ENCODE data around the gene GSTT2.
"Not testable (repeated sequence)": the region's sequence is repeated elsewhere in the genome, so short reads cannot be mapped to it uniquely, and the experiment has no call there.

Gene GSTT2

DNA sequence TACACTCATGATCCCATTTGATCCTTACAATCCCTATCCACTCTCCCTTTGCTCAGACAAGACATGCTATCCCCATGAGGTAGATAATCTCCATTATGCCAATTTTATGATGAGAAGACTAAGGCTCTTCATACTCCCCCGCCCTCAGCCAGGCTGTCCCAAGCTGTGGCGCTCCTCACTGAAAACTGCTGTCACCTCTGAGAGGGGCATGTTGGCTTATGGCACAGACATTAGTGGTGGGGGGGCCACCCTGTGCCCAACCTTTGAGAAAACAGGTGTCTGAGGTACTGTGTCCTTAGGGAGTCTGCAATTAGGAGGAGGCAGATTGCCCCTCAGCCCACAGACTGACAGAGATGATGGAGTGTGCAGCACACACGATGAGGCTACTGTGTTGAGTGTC lies 10.9 kb upstream of the GSTT2 start:
- Histone ChIP-seq H3K36me3 (ENCODE audit: insufficient read depth, low read length) (peaks cover 32% of the 10 kb centered on the region), H3K9ac (ENCODE audit: low read length) (no peak overlapping the region), H3K4me1 (ENCODE audit: insufficient read depth, low read length, severe bottlenecking) (no peaks in the 10 kb centered on the region), H3K27ac (ENCODE audit: low read depth, low read length, poor library complexity, severe bottlenecking) (no peak overlapping the region), H3K9me2 (ENCODE audit: low read depth, low read length) (no peaks in the 10 kb centered on the region), H3K27me3 (ENCODE audit: insufficient read depth, low read length) (no peaks in the 10 kb centered on the region), H3K4me2 (ENCODE audit: low read length) (no peak overlapping the region), H3K4me3 (ENCODE audit: low read depth, low read length, poor library complexity, severe bottlenecking) (no peak overlapping the region), H3F3A (ENCODE audit: insufficient read depth, low read length) (no peaks in the 10 kb centered on the region), H3K9me3 (ENCODE audit: low read length) (no peaks in the 10 kb centered on the region), H4K20me1 (ENCODE audit: insufficient read depth, low read length) (no peaks in the 10 kb centered on the region), H3K79me2 (ENCODE audit: insufficient read depth, low read length) (no peaks in the 10 kb centered on the region), H2AFZ (ENCODE audit: low read length) (no peak overlapping the region)
- TF ChIP-seq, protein P1, sequence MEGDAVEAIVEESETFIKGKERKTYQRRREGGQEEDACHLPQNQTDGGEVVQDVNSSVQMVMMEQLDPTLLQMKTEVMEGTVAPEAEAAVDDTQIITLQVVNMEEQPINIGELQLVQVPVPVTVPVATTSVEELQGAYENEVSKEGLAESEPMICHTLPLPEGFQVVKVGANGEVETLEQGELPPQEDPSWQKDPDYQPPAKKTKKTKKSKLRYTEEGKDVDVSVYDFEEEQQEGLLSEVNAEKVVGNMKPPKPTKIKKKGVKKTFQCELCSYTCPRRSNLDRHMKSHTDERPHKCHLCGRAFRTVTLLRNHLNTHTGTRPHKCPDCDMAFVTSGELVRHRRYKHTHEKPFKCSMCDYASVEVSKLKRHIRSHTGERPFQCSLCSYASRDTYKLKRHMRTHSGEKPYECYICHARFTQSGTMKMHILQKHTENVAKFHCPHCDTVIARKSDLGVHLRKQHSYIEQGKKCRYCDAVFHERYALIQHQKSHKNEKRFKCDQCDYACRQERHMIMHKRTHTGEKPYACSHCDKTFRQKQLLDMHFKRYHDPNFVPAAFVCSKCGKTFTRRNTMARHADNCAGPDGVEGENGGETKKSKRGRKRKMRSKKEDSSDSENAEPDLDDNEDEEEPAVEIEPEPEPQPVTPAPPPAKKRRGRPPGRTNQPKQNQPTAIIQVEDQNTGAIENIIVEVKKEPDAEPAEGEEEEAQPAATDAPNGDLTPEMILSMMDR (IDR thresholded peaks at IDR 0.05; ENCODE audit: low read length): no peak
- TF ChIP-seq EZH2 (IDR thresholded peaks at IDR 0.05; ENCODE audit: borderline replicate concordance, low read length): no peak

DNA sequence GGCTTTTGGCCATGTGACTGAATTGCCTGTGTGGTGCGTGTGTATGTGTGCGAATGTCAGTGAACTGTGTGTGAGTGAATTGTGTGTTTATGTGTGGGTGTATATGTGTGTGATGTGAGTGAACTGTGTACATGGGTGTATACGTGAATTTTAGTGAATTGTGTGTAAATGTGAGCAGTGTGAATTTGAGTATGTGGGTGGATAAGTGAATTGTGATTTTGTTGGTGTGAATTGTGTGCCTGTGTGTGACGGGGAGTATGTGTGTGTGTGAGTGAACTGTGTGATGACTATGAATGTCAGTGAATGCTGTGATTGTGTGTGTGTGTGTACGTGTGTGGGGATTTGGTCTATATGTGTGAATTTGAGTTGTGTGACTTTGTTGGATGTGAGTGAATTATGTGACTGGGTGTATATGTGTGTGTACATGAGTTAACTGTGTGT lies 9.7 kb upstream of the GSTT2 start:
- Histone ChIP-seq H2AFZ (ENCODE audit: low read length) (no peak overlapping the region), H4K20me1 (ENCODE audit: insufficient read depth, low read length) (no peaks in the 10 kb centered on the region), H3K27ac (ENCODE audit: low read depth, low read length, poor library complexity, severe bottlenecking) (no peak overlapping the region), H3K27me3 (ENCODE audit: insufficient read depth, low read length) (no peaks in the 10 kb centered on the region), H3K36me3 (ENCODE audit: insufficient read depth, low read length) (peaks cover 32% of the 10 kb centered on the region), H3F3A (ENCODE audit: insufficient read depth, low read length) (no peaks in the 10 kb centered on the region), H3K4me3 (ENCODE audit: low read depth, low read length, poor library complexity, severe bottlenecking) (no peak overlapping the region), H3K9ac (ENCODE audit: low read length) (no peak overlapping the region), H3K9me3 (ENCODE audit: low read length) (no peaks in the 10 kb centered on the region), H3K9me2 (ENCODE audit: low read depth, low read length) (no peaks in the 10 kb centered on the region), H3K4me1 (ENCODE audit: insufficient read depth, low read length, severe bottlenecking) (no peaks in the 10 kb centered on the region), H3K4me2 (ENCODE audit: low read length) (no peak overlapping the region), H3K79me2 (ENCODE audit: insufficient read depth, low read length) (no peaks in the 10 kb centered on the region)
- TF ChIP-seq, protein P1 (IDR thresholded peaks at IDR 0.05; ENCODE audit: low read length): no peak

DNA sequence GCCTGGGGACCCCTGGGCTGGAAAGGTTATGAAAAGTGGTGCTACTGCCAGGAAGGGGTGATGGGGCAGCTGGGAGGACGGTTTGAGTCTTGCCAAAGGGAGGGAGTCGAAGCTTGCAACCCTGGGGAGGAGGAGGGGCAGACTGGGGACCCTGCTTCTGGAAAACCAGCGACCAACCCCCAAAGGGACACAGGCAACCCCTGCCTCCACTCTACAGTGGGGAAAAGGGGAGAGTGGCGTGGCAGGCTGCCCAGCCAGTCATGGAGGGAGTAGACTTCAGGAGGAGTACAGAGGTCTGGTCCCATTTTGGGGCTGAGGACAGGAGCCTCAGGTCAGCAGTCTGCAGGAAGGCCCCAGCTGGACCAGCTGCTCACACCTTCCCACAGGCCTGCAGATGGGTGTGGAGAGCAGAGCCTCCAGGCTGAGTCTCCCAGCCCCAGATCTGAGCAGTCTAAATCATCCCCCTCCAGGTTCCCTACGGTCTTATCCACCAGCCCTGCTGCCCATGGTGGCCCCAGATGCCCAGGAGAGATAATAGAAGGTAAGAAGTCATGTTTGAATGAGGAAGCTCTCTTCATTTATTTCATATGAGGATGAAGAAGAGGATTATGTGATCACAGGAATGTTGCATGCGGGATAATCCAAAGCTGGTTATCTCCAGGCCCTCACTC lies 9.0 kb upstream of the GSTT2 start:
- Histone ChIP-seq H3K36me3 (ENCODE audit: insufficient read depth, low read length) (peaks cover 32% of the 10 kb centered on the region), H3K79me2 (ENCODE audit: insufficient read depth, low read length) (no peaks in the 10 kb centered on the region), H3F3A (ENCODE audit: insufficient read depth, low read length) (no peaks in the 10 kb centered on the region), H3K27ac (ENCODE audit: low read depth, low read length, poor library complexity, severe bottlenecking) (no peak overlapping the region), H2AFZ (ENCODE audit: low read length) (no peak overlapping the region), H3K4me3 (ENCODE audit: low read depth, low read length, poor library complexity, severe bottlenecking) (no peak overlapping the region), H3K9ac (ENCODE audit: low read length) (no peak overlapping the region), H3K9me2 (ENCODE audit: low read depth, low read length) (no peaks in the 10 kb centered on the region), H3K4me2 (ENCODE audit: low read length) (no peak overlapping the region), H3K27me3 (ENCODE audit: insufficient read depth, low read length) (no peaks in the 10 kb centered on the region), H4K20me1 (ENCODE audit: insufficient read depth, low read length) (no peaks in the 10 kb centered on the region), H3K9me3 (ENCODE audit: low read length) (no peaks in the 10 kb centered on the region), H3K4me1 (ENCODE audit: insufficient read depth, low read length, severe bottlenecking) (no peaks in the 10 kb centered on the region)
- TF ChIP-seq EZH2 (IDR thresholded peaks at IDR 0.05; ENCODE audit: borderline replicate concordance, low read length): no peak
- TF ChIP-seq, protein P1 (IDR thresholded peaks at IDR 0.05; ENCODE audit: low read length): no peak

DNA sequence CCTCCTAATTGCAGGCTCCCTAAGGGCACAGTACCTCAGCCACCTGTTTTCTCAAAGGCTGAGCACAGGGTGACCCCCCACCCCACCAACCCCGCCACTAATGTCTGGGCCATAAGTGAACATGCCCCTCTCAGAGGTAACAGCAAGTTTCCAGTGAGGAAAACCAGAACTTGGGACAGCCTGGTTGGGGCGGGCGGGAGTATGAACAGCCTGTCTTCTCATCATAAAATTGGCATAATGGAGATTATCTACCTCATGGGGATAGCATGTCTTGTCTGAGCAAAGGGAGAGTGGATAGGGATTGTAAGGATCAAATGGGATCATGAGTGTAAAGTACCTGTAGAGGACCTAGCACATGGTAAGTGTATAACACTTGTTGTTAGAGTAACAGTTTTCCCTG lies 8.0 kb upstream of the GSTT2 start:
- H3K4me3 ChIP-seq (ENCODE audit: low read depth, low read length, poor library complexity, severe bottlenecking); H2AFZ ChIP-seq (ENCODE audit: low read length); H3K9me2 ChIP-seq (ENCODE audit: low read depth, low read length); H4K20me1 ChIP-seq (ENCODE audit: insufficient read depth, low read length); H3F3A ChIP-seq (ENCODE audit: insufficient read depth, low read length); H3K4me1 ChIP-seq (ENCODE audit: insufficient read depth, low read length, severe bottlenecking); H3K27ac ChIP-seq (ENCODE audit: low read depth, low read length, poor library complexity, severe bottlenecking); H3K9me3 ChIP-seq (ENCODE audit: low read length); H3K27me3 ChIP-seq (ENCODE audit: insufficient read depth, low read length); H3K79me2 ChIP-seq (ENCODE audit: insufficient read depth, low read length); H3K9ac ChIP-seq (ENCODE audit: low read length); H3K4me2 ChIP-seq (ENCODE audit: low read length): not testable (repeated sequence)
- peaks cover 32% of the 10 kb centered on the region for H3K36me3 ChIP-seq (ENCODE audit: insufficient read depth, low read length)

DNA sequence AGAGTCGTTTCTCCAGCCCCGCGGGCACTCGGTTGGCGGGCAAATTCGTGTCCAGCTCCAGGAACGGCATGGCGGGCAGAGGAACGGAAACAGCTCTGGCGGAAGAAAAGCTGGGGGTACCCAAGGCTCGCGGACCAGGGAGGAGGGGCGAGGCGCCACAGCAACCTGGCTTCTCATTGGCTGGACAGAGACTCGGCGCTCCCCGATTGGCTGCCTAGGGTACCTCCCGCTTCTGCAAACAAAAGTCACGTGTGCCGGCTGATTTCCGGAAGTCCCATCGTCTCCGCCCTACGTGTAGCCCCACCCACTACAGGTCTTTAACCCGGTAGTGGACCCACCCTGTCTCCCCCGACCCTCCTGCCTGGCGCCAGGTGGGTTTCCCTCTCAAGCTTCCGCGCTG lies 5.6 kb upstream of the GSTT2 start, which contains the start of gene DDT:
Gene DDT (minus strand): TSS at position 97 of the 400 bp plus-strand sequence. CDS start 27 bp downstream, at position 70.
- H3K4me1 ChIP-seq (ENCODE audit: insufficient read depth, low read length, severe bottlenecking); H3K79me2 ChIP-seq (ENCODE audit: insufficient read depth, low read length); H3K9me3 ChIP-seq (ENCODE audit: low read length); H3K4me3 ChIP-seq (ENCODE audit: low read depth, low read length, poor library complexity, severe bottlenecking); H3K9me2 ChIP-seq (ENCODE audit: low read depth, low read length); H2AFZ ChIP-seq (ENCODE audit: low read length); H4K20me1 ChIP-seq (ENCODE audit: insufficient read depth, low read length); H3K4me2 ChIP-seq (ENCODE audit: low read length); H3K9ac ChIP-seq (ENCODE audit: low read length); H3K27me3 ChIP-seq (ENCODE audit: insufficient read depth, low read length); H3F3A ChIP-seq (ENCODE audit: insufficient read depth, low read length); H3K27ac ChIP-seq (ENCODE audit: low read depth, low read length, poor library complexity, severe bottlenecking): not testable (repeated sequence)
- peaks cover 27% of the 10 kb centered on the region for H3K36me3 ChIP-seq (ENCODE audit: insufficient read depth, low read length)
